HepG2 (cell line): ENCODE measurements around the gene BTG3.

ENCODE experiments used
- ATF7 ChIP-seq, 2 experiments: fragments of 450-650 bp in 1 of 2; sonication (generic) in 1 of 2; formaldehyde crosslinking in 1 of 2; IDR thresholded peaks; 2 replicates each; pipeline versions ENCODE4 v1.4.0 to v1.6.1; 2016 to 2020; ENCODE audit warnings: antibody characterized with exemption in 1 of 2, mild to moderate bottlenecking in 1 of 2, missing genetic modification reagents in 1 of 2
- BHLHE40 ChIP-seq: IDR thresholded peaks from 2 replicates; pipeline ENCODE4 v1.6.1; 2011; ENCODE audit warnings: low read length, improper control_type of control experiment
- EZH2 ChIP-seq: conservative IDR thresholded peaks from 2 replicates; pipeline ENCODE4 v1.6.1; 2012; ENCODE audit warnings: mild to moderate bottlenecking, low read depth, low read length, moderate library complexity
- HOXA9 ChIP-seq: sonication (generic); formaldehyde crosslinking; IDR thresholded peaks from 2 replicates; pipeline ENCODE4 v1.8.1; 2022; ENCODE audit warnings: missing genetic modification reagents, mild to moderate bottlenecking, moderate library complexity, borderline replicate concordance
- POLR2A ChIP-seq, 2 experiments: IDR thresholded peaks; 2 replicates each; pipeline ENCODE4 v1.6.1; 2011; ENCODE audit warnings: low read depth in 2 of 2, low read length in 2 of 2, mild to moderate bottlenecking in 1 of 2, moderate library complexity in 1 of 2; ENCODE audit not compliant: insufficient read depth in 1 of 2
- POLR2AphosphoS5 ChIP-seq: IDR thresholded peaks from 2 replicates; pipeline ENCODE4 v1.6.1; 2012; ENCODE audit warnings: low read depth, low read length
- TCF7L2 ChIP-seq: IDR thresholded peaks from 2 replicates; pipeline ENCODE4 v1.6.1; 2011; ENCODE audit warnings: mild to moderate bottlenecking, low read depth, low read length, moderate library complexity
- YEATS2 ChIP-seq: sonication (generic); formaldehyde crosslinking; IDR thresholded peaks from 2 replicates; pipeline ENCODE4 v1.4.0; 2020; ENCODE audit warnings: missing genetic modification reagents, borderline replicate concordance
- ZNF136 ChIP-seq: sonication (generic); formaldehyde crosslinking; IDR thresholded peaks from 2 replicates; pipeline ENCODE4 v1.8.1; 2022; ENCODE audit warnings: low read depth, mild to moderate bottlenecking, moderate library complexity, missing genetic modification reagents
- ZNF143 ChIP-seq: sonication (generic); formaldehyde crosslinking; IDR thresholded peaks from 2 replicates; pipeline ENCODE4 v1.4.0; 2020; ENCODE audit warnings: missing genetic modification reagents
- ZNF274 ChIP-seq: sonication (generic); formaldehyde crosslinking; IDR thresholded peaks from 2 replicates; pipeline ENCODE4 v1.5.1; 2020; ENCODE audit warnings: mild to moderate bottlenecking, missing genetic modification reagents
- ZNF296 ChIP-seq: sonication (generic); formaldehyde crosslinking; conservative IDR thresholded peaks from 2 replicates; pipeline ENCODE4 v1.5.0; 2020; ENCODE audit warnings: mild to moderate bottlenecking, missing genetic modification reagents
- ZNF883 ChIP-seq: sonication (generic); formaldehyde crosslinking; IDR thresholded peaks from 2 replicates; pipeline ENCODE4 v1.5.1; 2020; ENCODE audit warnings: mild to moderate bottlenecking, missing genetic modification reagents; ENCODE audit errors: not compliant biosample characterization
- TF ChIP-seq, protein P1 (sequence below): sonication (generic); formaldehyde crosslinking; IDR thresholded peaks from 2 replicates; pipeline ENCODE4 v1.5.0; 2020; ENCODE audit warnings: mild to moderate bottlenecking, missing genetic modification reagents, moderate library complexity

DNA sequence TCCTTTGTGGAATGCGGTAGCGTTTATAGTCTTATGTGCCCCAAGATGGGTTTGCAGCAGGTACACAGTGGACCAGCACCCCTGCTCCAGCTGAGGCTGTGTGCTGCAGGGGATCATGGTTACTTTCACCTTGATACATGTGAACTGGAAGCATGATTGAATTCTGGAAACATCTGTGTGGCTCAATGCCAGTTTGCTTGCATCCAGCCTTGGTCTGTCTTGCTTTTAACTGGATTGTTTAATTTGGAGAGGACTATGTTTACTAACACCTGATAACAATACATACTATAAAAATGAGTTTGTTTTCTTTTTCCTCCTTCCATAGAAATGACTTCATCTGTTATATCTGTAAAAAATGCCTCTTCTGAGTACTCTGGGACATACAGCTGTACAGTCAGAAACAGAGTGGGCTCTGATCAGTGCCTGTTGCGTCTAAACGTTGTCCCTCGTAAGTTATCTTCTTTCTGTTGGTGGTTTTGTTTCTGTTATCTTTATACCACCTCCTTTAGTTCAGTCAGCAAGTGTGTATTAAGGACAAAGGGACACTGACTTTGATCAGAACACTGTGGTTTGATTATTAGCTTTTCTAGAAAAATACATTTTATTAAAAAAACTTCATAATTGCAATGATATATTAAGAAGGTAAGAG is 52.2 kb downstream of the BTG3 start:
- TF ChIP-seq TCF7L2 (no peak), EZH2 (no peak), ATF7 (IDR thresholded peaks at IDR 0.05) (no peak), ATF7 (CRISPR knock-in tag; IDR thresholded peaks at IDR 0.05) (no peak), ZNF883 (no peak), YEATS2 (CRISPR knock-in tag) (no peak), ZNF136 (CRISPR knock-in tag) (no peak), BHLHE40 (no peak), POLR2AphosphoS5 (no peak), POLR2A (IDR thresholded peaks at IDR 0.05; ENCODE audit: insufficient read depth in 1 of 2, low read depth in 2 of 2, low read length in 2 of 2) (no peak), ZNF296 (no peak), HOXA9 (CRISPR knock-in tag) (no peak), ZNF274 (CRISPR knock-in tag) (no peak), ZNF143 (CRISPR knock-in tag) (no peak)
- TF ChIP-seq, protein P1, sequence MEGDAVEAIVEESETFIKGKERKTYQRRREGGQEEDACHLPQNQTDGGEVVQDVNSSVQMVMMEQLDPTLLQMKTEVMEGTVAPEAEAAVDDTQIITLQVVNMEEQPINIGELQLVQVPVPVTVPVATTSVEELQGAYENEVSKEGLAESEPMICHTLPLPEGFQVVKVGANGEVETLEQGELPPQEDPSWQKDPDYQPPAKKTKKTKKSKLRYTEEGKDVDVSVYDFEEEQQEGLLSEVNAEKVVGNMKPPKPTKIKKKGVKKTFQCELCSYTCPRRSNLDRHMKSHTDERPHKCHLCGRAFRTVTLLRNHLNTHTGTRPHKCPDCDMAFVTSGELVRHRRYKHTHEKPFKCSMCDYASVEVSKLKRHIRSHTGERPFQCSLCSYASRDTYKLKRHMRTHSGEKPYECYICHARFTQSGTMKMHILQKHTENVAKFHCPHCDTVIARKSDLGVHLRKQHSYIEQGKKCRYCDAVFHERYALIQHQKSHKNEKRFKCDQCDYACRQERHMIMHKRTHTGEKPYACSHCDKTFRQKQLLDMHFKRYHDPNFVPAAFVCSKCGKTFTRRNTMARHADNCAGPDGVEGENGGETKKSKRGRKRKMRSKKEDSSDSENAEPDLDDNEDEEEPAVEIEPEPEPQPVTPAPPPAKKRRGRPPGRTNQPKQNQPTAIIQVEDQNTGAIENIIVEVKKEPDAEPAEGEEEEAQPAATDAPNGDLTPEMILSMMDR (CRISPR knock-in tag): no peak
